T-cell (primary cell): ENCODE data around the gene LRCH3. TPM values are rescaled to one million over a fixed set of nuclear protein-coding genes. Genes with fewer than 3 reads are reported as not detected.

ENCODE experiments used
- ATAC-seq, 4 experiments: fragments of 200-7000 bp in 3 of 4; fragments of 150-1000 bp in 1 of 4; cut with Tn5 transposase; replicated peaks in 1 of 4; 1 replicate in 3 of 4; 2 replicates in 1 of 4; pipeline ENCODE4 v1.10.0; 2021; ENCODE audit warnings: moderate library complexity in 3 of 4, mild to moderate bottlenecking in 2 of 4, moderate number of reproducible peaks in 1 of 4
- CTCF ChIA-PET, 2 donors: fragments of 300-600 bp; sonication (Branson Sonifier 250); formaldehyde crosslinking; loops; one replicate each; lab custom pipeline; 2022; ENCODE audit warnings: antibody characterized with exemption in 2 of 2; lab: Charles Lee
- POLR2A ChIA-PET, 2 donors: fragments of 300-600 bp; sonication (Branson Sonifier 250); formaldehyde crosslinking; loops; one replicate each; lab custom pipeline; 2022; ENCODE audit warnings: antibody characterized with exemption in 2 of 2; lab: Charles Lee
- DNase-seq, 35 experiments: peaks; one replicate each; pipeline versions ENCODE4 v3.0.0 to v3.0.0-alpha.2; 2013 to 2023
- H3K27ac ChIP-seq: one replicate; pipeline ENCODE4 v1.5.1; 2013; ENCODE audit warnings: low read length
- H3K27me3 ChIP-seq, 2 experiments: replicated peaks in 1 of 2; 1 replicate in 1 of 2; 2 replicates in 1 of 2; pipeline versions ENCODE4 v1.6.1 to v1.7.0; 2013; ENCODE audit warnings: low read length in 1 of 2, mixed read lengths in 1 of 2; ENCODE audit not compliant: control insufficient read depth in 2 of 2, insufficient read depth in 2 of 2; ENCODE audit errors: extremely low read depth in 1 of 2
- H3K36me3 ChIP-seq, 2 donors: 1 replicate in 1 of 2; 2 replicates in 1 of 2; pipeline versions ENCODE4 v1.6.1 to v1.7.0; 2013; ENCODE audit warnings: low read length in 1 of 2; ENCODE audit not compliant: control insufficient read depth in 2 of 2, insufficient read depth in 1 of 2; ENCODE audit errors: extremely low read depth in 1 of 2
- H3K4me1 ChIP-seq, 2 experiments: 1 replicate in 1 of 2; 2 replicates in 1 of 2; pipeline versions ENCODE4 v1.6.1 to v1.7.0; 2013; ENCODE audit warnings: low read length in 2 of 2, mixed read lengths in 1 of 2; ENCODE audit not compliant: insufficient read depth in 2 of 2, control insufficient read depth in 1 of 2; ENCODE audit errors: extremely low read depth in 1 of 2
- H3K4me3 ChIP-seq, 2 donors: 1 replicate in 1 of 2; 2 replicates in 1 of 2; pipeline versions ENCODE4 v1.5.1 to v1.7.0; 2013; ENCODE audit warnings: mild to moderate bottlenecking in 2 of 2, low read length in 1 of 2, moderate library complexity in 1 of 2; ENCODE audit not compliant: control insufficient read depth in 1 of 2; ENCODE audit errors: extremely low read depth in 1 of 2
- H3K9me3 ChIP-seq: 2 replicates; pipeline ENCODE4 v1.7.0; 2013
- H3K27ac Mint-ChIP-seq, 2 donors: one replicate each; pipeline ENCODE4 v1.8.0; 2020 to 2021; ENCODE audit warnings: mild to moderate bottlenecking in 2 of 2, mixed read lengths in 2 of 2
- H3K27me3 Mint-ChIP-seq, 2 donors: one replicate each; pipeline ENCODE4 v1.8.0; 2021 to 2022; ENCODE audit warnings: mixed read lengths in 2 of 2
- H3K36me3 Mint-ChIP-seq: one replicate; pipeline ENCODE4 v1.8.0; 2021; ENCODE audit warnings: mixed read lengths
- H3K4me1 Mint-ChIP-seq, 3 donors: one replicate each; pipeline ENCODE4 v1.8.0; 2020 to 2022; ENCODE audit warnings: mixed read lengths in 3 of 3, mild to moderate bottlenecking in 1 of 3
- H3K4me3 Mint-ChIP-seq, 3 donors: one replicate each; pipeline ENCODE4 v1.8.0; 2020 to 2022; ENCODE audit warnings: mild to moderate bottlenecking in 3 of 3, mixed read lengths in 3 of 3, moderate library complexity in 3 of 3
- H3K9me3 Mint-ChIP-seq, 3 donors: one replicate each; pipeline ENCODE4 v1.8.0; 2020 to 2022; ENCODE audit warnings: mixed read lengths in 3 of 3
- WGBS: methylation state at CpG from one replicate; pipeline ENCODE4 v1.1.5; 2013; ENCODE audit warnings: missing lambda C conversion rate; ENCODE audit not compliant: insufficient coverage; 5-methylcytosine and 5-hydroxymethylcytosine counted together
- total RNA-seq, 35 experiments: library from RNA in 6 of 35; stranded (reverse) in 6 of 35; fragments of 120-200 nt in 1 of 35; gene quantifications; one replicate each; pipeline versions ENCODE4 v1.2.1 to v1.2.4 and lab custom pipeline; 2013 to 2026

LRCH3 gene
- total RNA-seq, 5 donors from 2014 or later (not counting 1 experiment from before 2014, with no cell fraction given): 51.4 to 75.1 (median 62.2) TPM

GRCh38 chr3:197873329-197873728, 82.3 kb downstream of the LRCH3 start:
- no peaks in the 10 kb centered on the region for H3K27me3 Mint-ChIP-seq
- peaks cover 7 to 9% (median 8%) of the 10 kb centered on the region in 3 donors for H3K4me1 Mint-ChIP-seq
- Histone ChIP-seq H3K27ac (no peak overlapping the region), H3K4me3 (no peak overlapping the region), H3K27me3 (no peaks in the 10 kb centered on the region), H3K4me1 (peaks cover 3 to 4% of the 10 kb centered on the region in 2 experiments), H3K36me3 (peaks cover 19 to 49% of the 10 kb centered on the region in 2 donors), H3K9me3 (no peaks in the 10 kb centered on the region)
- DNase-seq (no peak), ATAC-seq (no peak)
- H3K27ac Mint-ChIP-seq: peak overlapping the region in 1 of 2 donors; percentile 22
- no peak overlapping the region for H3K4me3 Mint-ChIP-seq
- CTCF ChIA-PET: interaction anchor here in 1 of 2 donors (0.6 kb wide), 1 partner anchor 613 kb away, joined by 6 read pairs; no protein-coding TSS in a partner anchor
- peaks cover 0 to under 1% (median 0%) of the 10 kb centered on the region in 3 donors for H3K9me3 Mint-ChIP-seq
- 94% methylated on average over 3 of the region's 6 CpGs for WGBS
- POLR2A ChIA-PET: no interaction called here
- peaks cover 47% of the 10 kb centered on the region for H3K36me3 Mint-ChIP-seq

- Mint-ChIP-seq H3K27ac (no peak overlapping the region), H3K36me3 (peaks cover 51% of the 10 kb centered on the region), H3K27me3 (no peaks in the 10 kb centered on the region), H3K4me1 (peaks cover under 1 to 7% (median 5%) of the 10 kb centered on the region in 3 donors), H3K9me3 (no peaks in the 10 kb centered on the region), H3K4me3 (no peak overlapping the region)
- no peak overlapping the region for H3K27ac ChIP-seq
- no peaks in the 10 kb centered on the region for H3K9me3 ChIP-seq
- 83% methylated on average over 1 of the region's 5 CpGs for WGBS
- DNase-seq: no peak
- H3K4me3 ChIP-seq: no peak overlapping the region
- H3K4me1 ChIP-seq: peaks cover 0 to 3% of the 10 kb centered on the region in 2 experiments
- H3K27me3 ChIP-seq: no peaks in the 10 kb centered on the region
- H3K36me3 ChIP-seq: peaks cover 19 to 53% of the 10 kb centered on the region in 2 donors
- ChIA-PET POLR2A (no interaction called here), CTCF (no interaction called here)
- ATAC-seq: no peak
These were observed 83.0 kb downstream of the LRCH3 start for GRCh38 chr3:197874064-197874463.

- WGBS: 96% methylated on average over 5 of the region's 6 CpGs
These were observed 83.6 kb downstream of the LRCH3 start for GRCh38 chr3:197874653-197875052.

GRCh38 chr3:197877902-197878301, 86.8 kb downstream of the LRCH3 start:
- Mint-ChIP-seq H3K4me3 (no peak overlapping the region), H3K27ac (no peak overlapping the region)
- POLR2A ChIA-PET: no interaction called here

More at GRCh38 chr3:197874653-197875052, 83.6 kb downstream of the LRCH3 start:
- ChIA-PET POLR2A (no interaction called here), CTCF (interaction anchor here in 1 of 2 donors (0.6 to 0.7 kb wide), 2 partner anchors 14 to 17 kb away, joined by 3 to 4 read pairs; no protein-coding TSS in a partner anchor)
- Mint-ChIP-seq H3K4me1 (peaks cover 0 to 7% (median 4%) of the 10 kb centered on the region in 3 donors), H3K27me3 (no peaks in the 10 kb centered on the region), H3K4me3 (no peak overlapping the region), H3K27ac (no peak overlapping the region), H3K9me3 (no peaks in the 10 kb centered on the region), H3K36me3 (peaks cover 51% of the 10 kb centered on the region)
- no peak for DNase-seq
- H3K9me3 ChIP-seq: no peaks in the 10 kb centered on the region
- no peaks in the 10 kb centered on the region for H3K27me3 ChIP-seq
- H3K36me3 ChIP-seq: peaks cover 19 to 53% of the 10 kb centered on the region in 2 donors
- no peak overlapping the region for H3K4me3 ChIP-seq
- H3K27ac ChIP-seq: no peak overlapping the region
- peaks cover 0 to 3% of the 10 kb centered on the region in 2 experiments for H3K4me1 ChIP-seq
- no peak for ATAC-seq

GRCh38 chr3:197878427-197878826, 87.4 kb downstream of the LRCH3 start:
- Mint-ChIP-seq H3K4me3 (no peak overlapping the region), H3K27me3 (no peaks in the 10 kb centered on the region), H3K36me3 (peaks cover 41% of the 10 kb centered on the region), H3K27ac (peak overlapping the region; percentile 49 to 64), H3K9me3 (no peaks in the 10 kb centered on the region), H3K4me1 (peaks cover 0 to 10% (median 9%) of the 10 kb centered on the region in 3 donors)
- Histone ChIP-seq H3K27ac (no peak overlapping the region), H3K27me3 (no peaks in the 10 kb centered on the region), H3K4me3 (no peak overlapping the region), H3K36me3 (peaks cover 6 to 41% of the 10 kb centered on the region in 2 donors), H3K9me3 (no peaks in the 10 kb centered on the region), H3K4me1 (peaks cover 0 to 3% of the 10 kb centered on the region in 2 experiments)
- CTCF ChIA-PET: no interaction called here
- POLR2A ChIA-PET: no interaction called here
- DNase-seq: peak in 1 of 35 experiments; percentile 10
- ATAC-seq: no peak
- no CpG with 5 or more reads among the region's 8 CpGs for WGBS

More at GRCh38 chr3:197877902-197878301, 86.8 kb downstream of the LRCH3 start:
- no peak for DNase-seq
- ATAC-seq: no peak
- H3K9me3 ChIP-seq: no peaks in the 10 kb centered on the region
- CTCF ChIA-PET: no interaction called here
- no peak overlapping the region for H3K27ac ChIP-seq
- H3K4me1 ChIP-seq: peaks cover 0 to 3% of the 10 kb centered on the region in 2 experiments
- no peaks in the 10 kb centered on the region for H3K27me3 Mint-ChIP-seq
- no peaks in the 10 kb centered on the region for H3K9me3 Mint-ChIP-seq
- peaks cover 0 to 10% (median 9%) of the 10 kb centered on the region in 3 donors for H3K4me1 Mint-ChIP-seq
- peaks cover 42% of the 10 kb centered on the region for H3K36me3 Mint-ChIP-seq
- H3K36me3 ChIP-seq: peaks cover 9 to 45% of the 10 kb centered on the region in 2 donors
- no CpG with 5 or more reads among the region's 4 CpGs for WGBS
- no peak overlapping the region for H3K4me3 ChIP-seq
- no peaks in the 10 kb centered on the region for H3K27me3 ChIP-seq

- Histone ChIP-seq H3K4me1 (peaks cover 0 to 3% of the 10 kb centered on the region in 2 experiments), H3K27me3 (no peaks in the 10 kb centered on the region), H3K36me3 (peaks cover 11 to 47% of the 10 kb centered on the region in 2 donors), H3K9me3 (no peaks in the 10 kb centered on the region), H3K4me3 (no peak overlapping the region), H3K27ac (no peak overlapping the region)
- no peaks in the 10 kb centered on the region for H3K9me3 Mint-ChIP-seq
- peaks cover 47% of the 10 kb centered on the region for H3K36me3 Mint-ChIP-seq
- H3K27me3 Mint-ChIP-seq: no peaks in the 10 kb centered on the region
- H3K4me1 Mint-ChIP-seq: peaks cover 0 to 10% (median 9%) of the 10 kb centered on the region in 3 donors
- H3K4me3 Mint-ChIP-seq: no peak overlapping the region
- WGBS: 97% methylated on average over 10 of the region's 17 CpGs
- CTCF ChIA-PET: no interaction called here
- DNase-seq: no peak
- POLR2A ChIA-PET: no interaction called here
- no peak for ATAC-seq
- H3K27ac Mint-ChIP-seq: no peak overlapping the region
These were observed 89.6 kb downstream of the LRCH3 start for GRCh38 chr3:197880491-197881269.
